Thyroid gland (tissue), 4 donors: ENCODE measurements around the gene BCAS3. TPM values are rescaled to one million over a fixed set of nuclear protein-coding genes. Genes with fewer than 3 reads are reported as not detected.

Experiments used
- DNase-seq, 2 donors: peaks; one replicate each; pipeline ENCODE4 v3.0.0-alpha.2; 2019
- H3K27ac ChIP-seq, 3 donors: fragments of 200-600 bp; sonication (generic); 1 replicate in 2 of 3; 2 replicates in 1 of 3; pipeline ENCODE4 v1.5.1; 2016 to 2019; ENCODE audit warnings: mild to moderate bottlenecking in 1 of 3, moderate library complexity in 1 of 3
- H3K27me3 ChIP-seq: fragments of 200-600 bp; sonication (generic); one replicate; pipeline ENCODE4 v1.5.1; 2019
- H3K36me3 ChIP-seq, 2 donors: fragments of 200-600 bp; sonication (generic); one replicate each; pipeline ENCODE4 v1.5.1; 2016 to 2019
- H3K4me1 ChIP-seq, 2 donors: fragments of 200-600 bp; sonication (generic); one replicate each; pipeline ENCODE4 v1.5.1; 2017 to 2019
- H3K4me3 ChIP-seq, 3 donors: fragments of 200-600 bp; sonication (generic); replicated peaks in 1 of 3; 1 replicate in 2 of 3; 2 replicates in 1 of 3; pipeline ENCODE4 v1.5.1; 2016; ENCODE audit warnings: mild to moderate bottlenecking in 1 of 3
- H3K9me3 ChIP-seq: fragments of 200-600 bp; sonication (generic); one replicate; pipeline ENCODE4 v1.5.1; 2017
- POLR2A ChIP-seq, 2 donors: fragments of 450-650 bp; IDR thresholded peaks; one replicate each; pipeline ENCODE4 v1.6.1; 2017; ENCODE audit warnings: antibody characterized with exemption in 2 of 2, mild to moderate bottlenecking in 2 of 2, moderate library complexity in 1 of 2
- WGBS, 2 donors: methylation state at CpG; one replicate each; pipeline ENCODE4 v1.1.5; 2017; 5-methylcytosine and 5-hydroxymethylcytosine counted together
- intact Hi-C: fragments of 100-400 bp; cut with DNase I; formaldehyde crosslinking; loops from one replicate; pipeline ENCODE4 v1.15.1; 2023
- total RNA-seq, 4 donors: library from RNA; depleted of rRNA; stranded (reverse); fragments of >200 nt; gene quantifications; one replicate each; pipeline ENCODE4 v1.2.3, GENCODE V29; 2016
- TF ChIP-seq, protein P1 (sequence below), 6 experiments: fragments of 200-600 bp in 3 of 6; fragments of 450-650 bp in 3 of 6; sonication (generic) in 3 of 6; IDR thresholded peaks; one replicate each; pipeline ENCODE4 v1.5.1; 2016 to 2019; ENCODE audit warnings: antibody characterized with exemption in 6 of 6, mild to moderate bottlenecking in 2 of 6, inconsistent platforms in 1 of 6, moderate library complexity in 1 of 6

BCAS3 gene
- total RNA-seq, 4 donors from 2014 or later: 41.8 to 78.7 (median 51.6) TPM

DNA sequence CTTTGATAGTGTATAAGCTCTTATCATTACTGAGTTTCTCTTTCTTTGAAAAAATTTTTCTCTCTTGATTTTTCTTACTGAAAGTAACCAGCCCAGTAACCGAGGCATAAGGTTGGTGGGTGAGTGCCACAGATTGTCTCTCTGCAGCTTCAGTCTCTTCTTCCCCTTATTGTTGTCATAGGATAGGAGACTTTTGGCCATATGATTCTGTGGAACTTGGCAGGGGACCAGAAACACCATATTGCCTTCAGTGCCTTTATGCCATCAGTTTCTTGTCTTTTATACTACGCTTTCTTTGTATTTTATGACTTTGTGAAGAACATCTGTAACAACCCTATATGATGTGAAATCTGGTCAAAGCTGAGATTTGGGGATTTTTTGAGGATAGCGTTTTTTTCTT, 380.4 kb downstream of the BCAS3 start:
- intact Hi-C loops: no loop called here
- 94 to 97% methylated on average over 3 of the region's 3 CpGs for WGBS, 2 donors
- no peak overlapping the region for H3K27ac ChIP-seq

DNA sequence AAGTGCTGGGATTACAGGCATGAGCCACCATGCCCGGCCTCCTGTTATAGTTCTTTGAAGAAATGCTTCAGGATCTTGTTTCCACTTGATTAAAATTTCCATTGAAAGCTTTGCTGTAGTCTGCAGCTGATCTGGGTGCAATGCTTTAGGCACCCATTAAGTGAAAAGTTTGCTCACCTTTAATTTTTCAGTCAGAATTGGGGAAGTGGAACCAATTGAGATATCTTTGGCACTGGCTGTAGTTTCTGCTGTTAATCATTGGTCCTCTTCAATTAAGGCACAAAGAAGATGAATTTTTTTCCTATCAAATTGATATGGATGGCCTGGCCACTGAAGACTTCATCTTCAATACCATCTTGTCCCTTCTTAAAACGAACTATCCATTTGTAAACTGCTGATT, 385.9 kb downstream of the BCAS3 start:
- Histone ChIP-seq H3K27ac (no peak overlapping the region), H3K27me3 (no peaks in the 10 kb centered on the region), H3K9me3 (no peaks in the 10 kb centered on the region), H3K4me1 (peaks cover 0 to 16% of the 10 kb centered on the region in 2 donors), H3K4me3 (no peak overlapping the region), H3K36me3 (no peaks in the 10 kb centered on the region)
- TF ChIP-seq POLR2A (IDR thresholded peaks at IDR 0.05): no peak
- TF ChIP-seq, protein P1, sequence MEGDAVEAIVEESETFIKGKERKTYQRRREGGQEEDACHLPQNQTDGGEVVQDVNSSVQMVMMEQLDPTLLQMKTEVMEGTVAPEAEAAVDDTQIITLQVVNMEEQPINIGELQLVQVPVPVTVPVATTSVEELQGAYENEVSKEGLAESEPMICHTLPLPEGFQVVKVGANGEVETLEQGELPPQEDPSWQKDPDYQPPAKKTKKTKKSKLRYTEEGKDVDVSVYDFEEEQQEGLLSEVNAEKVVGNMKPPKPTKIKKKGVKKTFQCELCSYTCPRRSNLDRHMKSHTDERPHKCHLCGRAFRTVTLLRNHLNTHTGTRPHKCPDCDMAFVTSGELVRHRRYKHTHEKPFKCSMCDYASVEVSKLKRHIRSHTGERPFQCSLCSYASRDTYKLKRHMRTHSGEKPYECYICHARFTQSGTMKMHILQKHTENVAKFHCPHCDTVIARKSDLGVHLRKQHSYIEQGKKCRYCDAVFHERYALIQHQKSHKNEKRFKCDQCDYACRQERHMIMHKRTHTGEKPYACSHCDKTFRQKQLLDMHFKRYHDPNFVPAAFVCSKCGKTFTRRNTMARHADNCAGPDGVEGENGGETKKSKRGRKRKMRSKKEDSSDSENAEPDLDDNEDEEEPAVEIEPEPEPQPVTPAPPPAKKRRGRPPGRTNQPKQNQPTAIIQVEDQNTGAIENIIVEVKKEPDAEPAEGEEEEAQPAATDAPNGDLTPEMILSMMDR (IDR thresholded peaks at IDR 0.05): no peak
- intact Hi-C loops: no loop called here
- DNase-seq: no peak
- 95 to 98% methylated on average over 2 of the region's 2 CpGs for WGBS, 2 donors

More for the DNA sequence above, 380.4 kb downstream of the BCAS3 start:
- H3K9me3 ChIP-seq: no peaks in the 10 kb centered on the region
- H3K4me3 ChIP-seq: no peak overlapping the region
- no peak for DNase-seq
- no peaks in the 10 kb centered on the region for H3K27me3 ChIP-seq
- TF ChIP-seq POLR2A (IDR thresholded peaks at IDR 0.05): no peak
- TF ChIP-seq, protein P1 (IDR thresholded peaks at IDR 0.05): no peak
- H3K4me1 ChIP-seq: no peaks in the 10 kb centered on the region
- no peaks in the 10 kb centered on the region for H3K36me3 ChIP-seq

DNA sequence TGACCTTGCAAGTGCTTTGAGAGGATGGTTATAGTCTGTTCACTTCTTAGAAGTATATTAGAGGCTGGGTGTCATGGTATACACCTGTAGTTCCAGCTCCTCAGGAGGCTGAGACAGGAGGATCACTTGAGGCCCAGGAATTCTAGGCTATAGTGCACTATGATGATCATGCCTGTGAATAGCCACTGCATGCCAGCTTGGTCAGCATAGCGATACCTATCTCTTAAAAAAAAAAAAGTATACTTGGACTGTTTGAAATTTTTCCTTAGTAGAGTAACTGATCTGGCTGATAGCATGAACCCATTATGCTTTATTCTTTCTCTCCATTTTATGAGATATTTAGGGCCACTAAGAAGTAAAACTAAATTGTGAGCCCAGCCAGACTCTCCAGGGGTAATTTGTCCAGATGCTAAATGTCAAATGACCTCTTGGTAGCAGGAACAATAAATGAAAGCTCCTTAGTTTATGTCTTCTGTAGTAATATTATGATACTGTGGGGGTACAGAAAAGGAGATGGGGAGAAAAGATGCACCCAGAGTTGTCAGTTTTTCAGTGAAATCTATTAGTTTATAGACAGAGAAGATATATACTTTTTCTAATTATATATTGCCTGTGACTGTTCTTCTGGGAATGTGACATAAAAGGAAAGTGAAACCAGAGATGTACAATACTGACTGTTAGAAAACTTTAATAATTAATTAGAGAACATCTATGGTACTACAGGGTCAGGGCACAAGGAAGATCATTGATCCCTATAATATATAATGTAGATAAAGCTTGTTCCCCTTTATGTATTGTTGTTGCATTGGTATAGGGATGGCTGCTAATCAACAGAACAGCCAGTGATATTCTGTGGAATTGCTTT, 386.7 kb downstream of the BCAS3 start:
- Histone ChIP-seq H3K9me3 (no peaks in the 10 kb centered on the region), H3K27me3 (no peaks in the 10 kb centered on the region), H3K4me1 (peaks cover 0 to 16% of the 10 kb centered on the region in 2 donors), H3K36me3 (no peaks in the 10 kb centered on the region), H3K4me3 (no peak overlapping the region), H3K27ac (no peak overlapping the region)
- 96% methylated on average over 1 of the region's 1 CpG for WGBS, 2 donors
- TF ChIP-seq, protein P1 (IDR thresholded peaks at IDR 0.05): no peak
- no peak for TF ChIP-seq POLR2A (IDR thresholded peaks at IDR 0.05)
- intact Hi-C loops: no loop called here
- no peak for DNase-seq

DNA sequence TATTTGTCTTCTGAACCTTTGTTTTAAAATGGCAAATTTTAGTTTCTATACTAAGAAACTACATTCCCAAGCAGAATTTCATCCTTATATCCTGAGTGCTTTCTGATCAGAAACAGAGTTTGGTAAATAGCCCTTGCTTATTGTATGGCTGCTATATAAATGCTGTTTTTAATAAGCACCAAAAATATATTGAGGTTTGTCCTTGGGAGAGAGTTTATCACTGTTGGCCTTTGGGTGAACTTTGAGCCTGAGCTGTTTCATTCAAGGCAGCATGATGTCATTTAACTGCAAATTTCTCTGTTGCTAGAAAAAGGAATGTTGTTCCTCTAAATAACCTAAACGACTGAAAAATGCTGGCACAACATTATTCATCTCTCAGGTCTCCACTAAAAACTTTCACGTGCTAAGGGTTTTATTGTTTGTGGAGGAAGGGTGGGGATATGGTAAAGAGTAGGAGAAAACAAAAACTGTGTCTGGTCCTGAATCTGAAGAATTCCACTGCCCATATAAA, 387.7 kb downstream of the BCAS3 start:
- H3K36me3 ChIP-seq: no peaks in the 10 kb centered on the region
- WGBS, 2 donors: 6 to 8% methylated on average over 2 of the region's 2 CpGs
- no peaks in the 10 kb centered on the region for H3K27me3 ChIP-seq
- H3K4me3 ChIP-seq: no peak overlapping the region
- peaks cover 0 to 16% of the 10 kb centered on the region in 2 donors for H3K4me1 ChIP-seq
- peak overlapping the region in 1 of 3 donors; percentile 2 for H3K27ac ChIP-seq
- DNase-seq: no peak
- no peaks in the 10 kb centered on the region for H3K9me3 ChIP-seq
- TF ChIP-seq, protein P1 (IDR thresholded peaks at IDR 0.05): no peak
- TF ChIP-seq POLR2A (IDR thresholded peaks at IDR 0.05): no peak
- intact Hi-C loops: no loop called here

DNA sequence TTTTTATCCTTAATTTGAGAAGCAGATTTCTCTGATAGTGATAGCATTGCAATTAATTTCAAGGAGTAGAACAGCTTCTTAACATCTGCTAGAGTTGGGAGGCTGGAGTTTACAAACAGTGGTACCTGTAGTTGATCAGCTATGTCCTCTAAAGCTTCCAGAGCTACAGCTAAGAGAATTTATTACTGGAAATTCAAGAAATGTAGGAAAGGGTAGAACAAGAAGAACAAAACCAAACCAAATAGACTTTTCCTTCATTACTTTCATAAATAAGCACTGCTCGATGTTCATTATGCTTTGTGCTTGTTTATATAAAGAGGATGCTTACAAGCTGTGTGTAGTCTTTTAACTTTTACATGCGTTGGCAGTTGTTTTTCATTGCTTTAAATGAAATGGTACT, 388.4 kb downstream of the BCAS3 start:
- intact Hi-C loops: no loop called here
- Histone ChIP-seq H3K4me1 (peaks cover 0 to 16% of the 10 kb centered on the region in 2 donors), H3K4me3 (no peak overlapping the region), H3K27me3 (no peaks in the 10 kb centered on the region), H3K27ac (no peak overlapping the region), H3K36me3 (no peaks in the 10 kb centered on the region), H3K9me3 (no peaks in the 10 kb centered on the region)
- TF ChIP-seq, protein P1 (IDR thresholded peaks at IDR 0.05): no peak
- TF ChIP-seq POLR2A (IDR thresholded peaks at IDR 0.05): no peak
- 82 to 85% methylated on average over 2 of the region's 2 CpGs for WGBS, 2 donors
- no peak for DNase-seq
